ENCODE measurements around the gene POU6F2. TPM values are rescaled to one million over a fixed set of nuclear protein-coding genes. Genes with fewer than 3 reads are reported as not detected.

The POU6F2 gene
- total RNA-seq, 1 experiment from 2014 or later: not detected

GRCh38 chr7:39294022-39294421 lies 316.3 kb downstream of the POU6F2 start:
- no TSS peak for BruUV-seq (replicated peaks)
- intact Hi-C loops (cut with micrococcal nuclease; ENCODE audit: unreplicated experiment): no loop called here
- no peak for DNase-seq (ENCODE audit: low spot score)
- no peaks in the 10 kb centered on the region for H3K9me3 ChIP-seq (ENCODE audit: low read depth, low read length, poor library complexity, severe bottlenecking)
- H3K27me3 ChIP-seq (replicated peaks; ENCODE audit: insufficient read depth, low read depth, low read length, poor library complexity): peaks cover 31% of the 10 kb centered on the region
- H3K4me1 ChIP-seq (ENCODE audit: insufficient read depth, low read length, poor library complexity, severe bottlenecking): no peaks in the 10 kb centered on the region
- H3K36me3 ChIP-seq (ENCODE audit: insufficient read depth, low read length, poor library complexity, severe bottlenecking): no peaks in the 10 kb centered on the region
- H3K27ac ChIP-seq (ENCODE audit: low read depth, low read length, poor library complexity, severe bottlenecking): no peak overlapping the region
- POLR2A ChIA-PET (ENCODE audit: low non-redundant PET): no interaction called here
- no peak overlapping the region for H3K4me3 ChIP-seq (ENCODE audit: low read depth, low read length, poor library complexity, severe bottlenecking)
- TF ChIP-seq EZH2 (IDR thresholded peaks at IDR 0.05; ENCODE audit: borderline replicate concordance, low read depth, low read length, poor library complexity, severe bottlenecking): no peak
- TF ChIP-seq CTCF (conservative IDR thresholded peaks at IDR 0.05; ENCODE audit: low read depth, low read length): no peak
- CTCF ChIA-PET: no interaction called here

- TF ChIP-seq CTCF (conservative IDR thresholded peaks at IDR 0.05; ENCODE audit: low read depth, low read length): no peak
- TF ChIP-seq EZH2 (IDR thresholded peaks at IDR 0.05; ENCODE audit: borderline replicate concordance, low read depth, low read length, poor library complexity, severe bottlenecking): no peak
- no peak for DNase-seq (ENCODE audit: low spot score)
- ChIA-PET CTCF (no interaction called here), POLR2A (ENCODE audit: low non-redundant PET) (no interaction called here)
- Histone ChIP-seq H3K36me3 (ENCODE audit: insufficient read depth, low read length, poor library complexity, severe bottlenecking) (no peaks in the 10 kb centered on the region), H3K27me3 (replicated peaks; ENCODE audit: insufficient read depth, low read depth, low read length, poor library complexity) (peaks cover 33% of the 10 kb centered on the region), H3K9me3 (ENCODE audit: low read depth, low read length, poor library complexity, severe bottlenecking) (no peaks in the 10 kb centered on the region), H3K27ac (ENCODE audit: low read depth, low read length, poor library complexity, severe bottlenecking) (no peak overlapping the region), H3K4me3 (ENCODE audit: low read depth, low read length, poor library complexity, severe bottlenecking) (no peak overlapping the region), H3K4me1 (ENCODE audit: insufficient read depth, low read length, poor library complexity, severe bottlenecking) (no peaks in the 10 kb centered on the region)
- BruUV-seq (replicated peaks): no TSS peak
- intact Hi-C loops (cut with micrococcal nuclease; ENCODE audit: unreplicated experiment): no loop called here
Measured at GRCh38 chr7:39295796-39296195, 318.1 kb downstream of the POU6F2 start.

GRCh38 chr7:39299695-39300094 lies 322.0 kb downstream of the POU6F2 start:
- ChIA-PET CTCF (no interaction called here), POLR2A (ENCODE audit: low non-redundant PET) (no interaction called here)
- H3K27ac ChIP-seq (ENCODE audit: low read depth, low read length, poor library complexity, severe bottlenecking): no peak overlapping the region
- DNase-seq (ENCODE audit: low spot score): no peak
- intact Hi-C loops (cut with micrococcal nuclease; ENCODE audit: unreplicated experiment): no loop called here
- peaks cover 37% of the 10 kb centered on the region for H3K27me3 ChIP-seq (replicated peaks; ENCODE audit: insufficient read depth, low read depth, low read length, poor library complexity)
- no peak overlapping the region for H3K4me3 ChIP-seq (ENCODE audit: low read depth, low read length, poor library complexity, severe bottlenecking)
- no peaks in the 10 kb centered on the region for H3K36me3 ChIP-seq (ENCODE audit: insufficient read depth, low read length, poor library complexity, severe bottlenecking)
- no peak for TF ChIP-seq EZH2 (IDR thresholded peaks at IDR 0.05; ENCODE audit: borderline replicate concordance, low read depth, low read length, poor library complexity, severe bottlenecking)
- no peak for TF ChIP-seq CTCF (conservative IDR thresholded peaks at IDR 0.05; ENCODE audit: low read depth, low read length)
- BruUV-seq (replicated peaks): no TSS peak
- no peaks in the 10 kb centered on the region for H3K9me3 ChIP-seq (ENCODE audit: low read depth, low read length, poor library complexity, severe bottlenecking)
- no peaks in the 10 kb centered on the region for H3K4me1 ChIP-seq (ENCODE audit: insufficient read depth, low read length, poor library complexity, severe bottlenecking)

Measured in A673 (cell line).